H1 (cell line): ENCODE measurements around the gene COL28A1. TPM values are rescaled to one million over a fixed set of nuclear protein-coding genes. Genes with fewer than 3 reads are reported as not detected.

Experiments used
- CTCF ChIA-PET: fragments of 300-600 bp; sonication (Branson Sonifier 250); formaldehyde crosslinking; loops from one replicate; lab custom pipeline; 2021; ENCODE audit not compliant: partially characterized antibody; lab: Charles Lee
- POLR2A ChIA-PET: fragments of 300-600 bp; sonication (Branson Sonifier 250); formaldehyde crosslinking; loops from one replicate; lab custom pipeline; 2021; ENCODE audit warnings: inconsistent platforms; ENCODE audit not compliant: partially characterized antibody; lab: Charles Lee
- DNase-seq, 2 experiments: peaks; one replicate each; pipeline versions ENCODE4 v3.0.0 to v3.0.0-alpha.2; 2010 to 2022; ENCODE audit warnings: low spot score in 2 of 2, low read depth in 1 of 2, mixed read lengths in 1 of 2
- FAIRE-seq: peaks from 2 replicates; lab custom pipeline; 2011; peaks lifted over from hg19 to GRCh38; lab: Jason Lieb, UNC
- H2AFZ ChIP-seq: 2 replicates; pipeline ENCODE4 v1.8.1; 2012; ENCODE audit warnings: low read length, inconsistent platforms
- H2AK5ac ChIP-seq: 2 replicates; pipeline ENCODE4 v1.6.1; 2013; ENCODE audit warnings: low read depth, low read length
- H2BK120ac ChIP-seq: replicated peaks from 2 replicates; pipeline ENCODE3; 2013; ENCODE audit warnings: low read depth, low read length, inconsistent platforms
- H2BK12ac ChIP-seq: 2 replicates; pipeline ENCODE4 v1.6.1; 2013; ENCODE audit warnings: low read depth, low read length
- H2BK15ac ChIP-seq: 2 replicates; pipeline ENCODE4 v1.6.1; 2013; ENCODE audit warnings: low read length
- H2BK20ac ChIP-seq: 2 replicates; pipeline ENCODE4 v1.6.1; 2013; ENCODE audit warnings: low read length
- H2BK5ac ChIP-seq: 2 replicates; pipeline ENCODE4 v1.6.1; 2013; ENCODE audit warnings: low read depth, low read length
- H3K14ac ChIP-seq: 2 replicates; pipeline ENCODE4 v1.6.1; 2013; ENCODE audit warnings: inconsistent platforms; ENCODE audit not compliant: insufficient read length
- H3K18ac ChIP-seq: 2 replicates; pipeline ENCODE4 v1.6.1; 2013; ENCODE audit warnings: low read length; ENCODE audit errors: extremely low read depth
- H3K23ac ChIP-seq: 2 replicates; pipeline ENCODE4 v1.6.1; 2013; ENCODE audit warnings: inconsistent platforms; ENCODE audit not compliant: insufficient read length
- H3K23me2 ChIP-seq: 2 replicates; pipeline ENCODE4 v1.6.1; 2013; ENCODE audit warnings: low read depth, low read length
- H3K27ac ChIP-seq: 2 replicates; pipeline ENCODE4 v1.6.1; 2011; ENCODE audit warnings: low read depth, low read length, inconsistent platforms
- H3K27me3 ChIP-seq, 4 experiments: replicated peaks in 1 of 4; 1 replicate in 1 of 4; 2 replicates in 3 of 4; pipeline versions ENCODE4 v1.6.1 to v1.8.1; 2011 to 2013; ENCODE audit warnings: low read length in 3 of 4, mild to moderate bottlenecking in 3 of 4, inconsistent platforms in 2 of 4, mixed read lengths in 2 of 4, moderate library complexity in 1 of 4; ENCODE audit not compliant: control insufficient read depth in 3 of 4, insufficient read depth in 3 of 4; ENCODE audit errors: extremely low read depth in 1 of 4
- H3K36me3 ChIP-seq, 4 experiments: 2 replicates each; pipeline versions ENCODE4 v1.6.1 to v1.8.1; 2011 to 2013; ENCODE audit warnings: mild to moderate bottlenecking in 4 of 4, low read length in 3 of 4, moderate library complexity in 2 of 4, control low read depth in 1 of 4, inconsistent platforms in 1 of 4; ENCODE audit not compliant: insufficient read depth in 4 of 4, control insufficient read depth in 2 of 4
- H3K4ac ChIP-seq: replicated peaks from 2 replicates; pipeline ENCODE3; 2013; ENCODE audit warnings: low read length, low read depth, mixed read lengths, inconsistent platforms; ENCODE audit not compliant: insufficient read length
- H3K4me1 ChIP-seq, 4 experiments: replicated peaks in 1 of 4; 1 replicate in 1 of 4; 2 replicates in 3 of 4; pipeline versions ENCODE4 v1.6.1 to v1.8.1; 2011 to 2013; ENCODE audit warnings: low read length in 3 of 4, inconsistent platforms in 2 of 4, mixed read lengths in 1 of 4; ENCODE audit not compliant: insufficient read depth in 4 of 4, control insufficient read depth in 3 of 4
- H3K4me2 ChIP-seq, 2 experiments: 2 replicates each; pipeline versions ENCODE4 v1.6.1 to v1.8.1; 2011 to 2013; ENCODE audit warnings: low read depth in 2 of 2, low read length in 2 of 2, control low read depth in 1 of 2, inconsistent platforms in 1 of 2, mild to moderate bottlenecking in 1 of 2; ENCODE audit not compliant: insufficient read depth in 1 of 2
- H3K4me3 ChIP-seq, 4 experiments: fragments of 200-600, 300-600 bp in 1 of 4; sonication (generic), shearing (Covaris generic), sonication (Bioruptor Twin) in 1 of 4; 2 replicates each; pipeline versions ENCODE4 v1.5.1 to v1.8.1; 2011 to 2016; ENCODE audit warnings: low read length in 4 of 4, low read depth in 3 of 4, control low read depth in 2 of 4, inconsistent platforms in 2 of 4, mild to moderate bottlenecking in 2 of 4, mixed read lengths in 1 of 4, moderate library complexity in 1 of 4; ENCODE audit not compliant: insufficient read depth in 2 of 4; ENCODE audit errors: extremely low read depth in 1 of 4
- H3K56ac ChIP-seq: replicated peaks from 2 replicates; pipeline ENCODE3; 2013; ENCODE audit warnings: low read depth, mild to moderate bottlenecking, mixed read lengths, low read length, inconsistent platforms; ENCODE audit not compliant: insufficient read length
- H3K79me1 ChIP-seq: 2 replicates; pipeline ENCODE4 v1.6.1; 2013; ENCODE audit warnings: low read depth, low read length, control low read depth
- H3K79me2 ChIP-seq, 2 experiments: 2 replicates each; pipeline versions ENCODE4 v1.6.1 to v1.8.1; 2012 to 2013; ENCODE audit warnings: low read length in 2 of 2, mild to moderate bottlenecking in 2 of 2, inconsistent platforms in 1 of 2; ENCODE audit not compliant: insufficient read depth in 2 of 2, control insufficient read depth in 1 of 2
- H3K9ac ChIP-seq, 4 experiments: replicated peaks in 1 of 4; 1 replicate in 1 of 4; 2 replicates in 3 of 4; pipeline versions ENCODE4 v1.6.1 to v1.8.1; 2011 to 2013; ENCODE audit warnings: low read depth in 3 of 4, low read length in 3 of 4, control low read depth in 2 of 4, mild to moderate bottlenecking in 2 of 4, moderate library complexity in 2 of 4, inconsistent platforms in 1 of 4; ENCODE audit errors: extremely low read depth in 1 of 4
- H3K9me3 ChIP-seq, 2 experiments: 2 replicates each; pipeline versions ENCODE4 v1.6.1 to v1.8.1; 2012 to 2013; ENCODE audit warnings: mild to moderate bottlenecking in 2 of 2, moderate library complexity in 2 of 2, control low read depth in 1 of 2, inconsistent platforms in 1 of 2, low read depth in 1 of 2, low read length in 1 of 2, mixed read lengths in 1 of 2; ENCODE audit not compliant: insufficient read depth in 2 of 2
- H4K20me1 ChIP-seq, 2 experiments: replicated peaks in 1 of 2; 2 replicates each; pipeline versions ENCODE3 to v1.8.1; 2011 to 2013; ENCODE audit warnings: inconsistent platforms in 2 of 2, low read length in 2 of 2, mild to moderate bottlenecking in 1 of 2; ENCODE audit not compliant: insufficient read depth in 2 of 2, control insufficient read depth in 1 of 2
- H4K5ac ChIP-seq: 2 replicates; pipeline ENCODE4 v1.6.1; 2013; ENCODE audit warnings: low read length, low read depth, mixed read lengths, inconsistent platforms; ENCODE audit not compliant: insufficient read length
- H4K8ac ChIP-seq: 2 replicates; pipeline ENCODE4 v1.8.0; 2013; ENCODE audit warnings: mild to moderate bottlenecking, moderate library complexity, low read length, inconsistent platforms; ENCODE audit not compliant: insufficient read depth; ENCODE audit errors: extremely low read depth
- H4K91ac ChIP-seq: replicated peaks from 2 replicates; pipeline ENCODE3; 2013; ENCODE audit warnings: low read length, mixed read lengths, inconsistent platforms; ENCODE audit not compliant: insufficient read length
- CBX5 ChIP-seq: fragments of 300-800, 300-1000 bp; sonication (generic); IDR thresholded peaks from 2 replicates; pipeline ENCODE4 v1.7.1; 2016; ENCODE audit warnings: antibody characterized with exemption, low read length, low read depth
- WGBS, 2 experiments: shearing (Covaris generic) in 1 of 2; methylation state at CpG; one replicate each; pipeline versions ENCODE4 v1.1.6 to v1.1.7; 2013 to 2015; ENCODE audit warnings: low lambda C conversion rate in 2 of 2, mixed read lengths in 2 of 2, inconsistent platforms in 1 of 2, low coverage in 1 of 2, missing lambda C conversion rate in 1 of 2; ENCODE audit not compliant: insufficient replicate concordance in 2 of 2, insufficient coverage in 1 of 2, insufficient read length in 1 of 2; ENCODE audit errors: extremely low coverage in 1 of 2, missing lambda C conversion rate in 1 of 2; 5-methylcytosine and 5-hydroxymethylcytosine counted together
- polyA plus RNA-seq, 7 experiments: library from polyadenylated mRNA; depleted of rRNA in 3 of 7; stranded (reverse) in 5 of 7; unstranded in 2 of 7; fragments of >200 nt in 5 of 7; fragments of 200-250 nt in 2 of 7; gene quantifications; 1 replicate in 5 of 7; 2 replicates in 1 of 7; 4 replicates in 1 of 7; pipeline versions ENCODE4 v1.2.1 to v1.2.3, GENCODE V29; 2011 to 2013; ENCODE audit warnings: missing spikeins in 2 of 7, mixed read lengths in 2 of 7
- total RNA-seq: library from RNA; stranded (reverse); fragmentation: NEBNext Ultra II Directional; extraction: Animal tissue kit (Norgen Biotek cat#: 25700); gene quantifications from 2 replicates; pipeline ENCODE4 v1.2.1, GENCODE V29; 2021

The COL28A1 gene
- total and polyA plus RNA-seq, 2 of the 8 experiments (the other 6 are each of a cell fraction or from before 2014, with no cell fraction given): 0.22 to 0.38 TPM

- H3K27me3 ChIP-seq: no peaks in the 10 kb centered on the region
- H4K91ac ChIP-seq: no peak overlapping the region
- no peak overlapping the region for H3K23ac ChIP-seq
- ChIA-PET CTCF (interaction anchor here (0.8 to 0.9 kb wide), 2 partner anchors 52 to 110 kb away, joined by 3 read pairs; no protein-coding TSS in a partner anchor), POLR2A (no interaction called here)
- H2BK12ac ChIP-seq: no peak overlapping the region
- H2BK120ac ChIP-seq: no peak overlapping the region
- H3K23me2 ChIP-seq: no peaks in the 10 kb centered on the region
- no peak overlapping the region for H3K56ac ChIP-seq
- H3K9ac ChIP-seq: no peak overlapping the region
- H3K27ac ChIP-seq: no peak overlapping the region
- no peak overlapping the region for H3K14ac ChIP-seq
- DNase-seq: no peak
- H3K79me2 ChIP-seq: no peaks in the 10 kb centered on the region
- no peak overlapping the region for H4K8ac ChIP-seq
- H3K79me1 ChIP-seq: no peaks in the 10 kb centered on the region
- no peak overlapping the region for H2AK5ac ChIP-seq
- no peak overlapping the region for H3K4me3 ChIP-seq
- H2AFZ ChIP-seq: no peak overlapping the region
- H3K18ac ChIP-seq: no peak overlapping the region
- H3K9me3 ChIP-seq: peaks cover 3 to 6% of the 10 kb centered on the region in 2 experiments; a peak in 3 of 4 replicates
- no peak for FAIRE-seq
- H2BK15ac ChIP-seq: no peak overlapping the region
- H2BK20ac ChIP-seq: no peak overlapping the region
- H4K20me1 ChIP-seq: no peaks in the 10 kb centered on the region
- no peak overlapping the region for H2BK5ac ChIP-seq
- no peaks in the 10 kb centered on the region for H3K4me1 ChIP-seq
- H3K36me3 ChIP-seq: no peaks in the 10 kb centered on the region
- no peak overlapping the region for H3K4me2 ChIP-seq
- WGBS, 2 experiments: 83% methylated on average over 2 of the region's 2 CpGs; no CpG with 5 or more reads in 1 of the 2 experiments
- H4K5ac ChIP-seq: no peak overlapping the region
- no peak overlapping the region for H3K4ac ChIP-seq
- no peak for TF ChIP-seq CBX5
These were observed 45.7 kb downstream of the COL28A1 start for GRCh38 chr7:7490003-7490402.
